BE2C (cell line): Measurements from ENCODE around the gene GARIN5B.
"Not testable (repeated sequence)": the region's sequence is repeated elsewhere in the genome, so short reads cannot be mapped to it uniquely, and the experiment has no call there.

Experiments
- DNase-seq: peaks from one replicate; pipeline ENCODE4 v3.0.0-alpha.2; 2020
- H3K27me3 ChIP-seq: fragments of 250-450 bp; sonication (Bioruptor Pico); 2 replicates; pipeline ENCODE4 v1.5.1; 2020; ENCODE audit warnings: mild to moderate bottlenecking
- H3K36me3 ChIP-seq: fragments of 250-450 bp; sonication (Bioruptor Pico); 2 replicates; pipeline ENCODE4 v1.5.1; 2020; ENCODE audit warnings: mild to moderate bottlenecking
- H3K4me1 ChIP-seq: fragments of 250-450 bp; sonication (Bioruptor Pico); 2 replicates; pipeline ENCODE4 v1.5.1; 2020
- H3K4me3 ChIP-seq: 2 replicates; pipeline ENCODE4 v1.5.1; 2011; ENCODE audit warnings: low read depth, low read length
- H3K9me3 ChIP-seq: fragments of 250-450 bp; sonication (Bioruptor Pico); 2 replicates; pipeline ENCODE4 v1.5.1; 2020
- CTCF ChIP-seq: IDR thresholded peaks from 2 replicates; pipeline ENCODE4 v1.5.1; 2012; ENCODE audit warnings: mild to moderate bottlenecking, low read depth, low read length

GARIN5B gene

GRCh38 chr19:55406091-55406825 is 43.2 kb upstream of the GARIN5B start:
- no peaks in the 10 kb centered on the region for H3K9me3 ChIP-seq
- no peak for DNase-seq
- H3K4me3 ChIP-seq: peak overlapping the region; percentile 80
- no peaks in the 10 kb centered on the region for H3K27me3 ChIP-seq
- no peak for TF ChIP-seq CTCF
- no peaks in the 10 kb centered on the region; the same call in 1 of the 2 replicates for H3K4me1 ChIP-seq
- H3K36me3 ChIP-seq: peaks cover 52% of the 10 kb centered on the region

- no peak for TF ChIP-seq CTCF
- Histone ChIP-seq H3K4me3 (peak overlapping the region; percentile 80), H3K27me3 (no peaks in the 10 kb centered on the region), H3K9me3 (no peaks in the 10 kb centered on the region), H3K4me1 (no peaks in the 10 kb centered on the region; the same call in 1 of the 2 replicates), H3K36me3 (peaks cover 58% of the 10 kb centered on the region)
- DNase-seq: no peak
These were observed 42.6 kb upstream of the GARIN5B start for GRCh38 chr19:55405638-55406037.

GRCh38 chr19:55402509-55402908 is 39.4 kb upstream of the GARIN5B start:
- no peak for TF ChIP-seq CTCF
- Histone ChIP-seq H3K9me3 (no peaks in the 10 kb centered on the region), H3K36me3 (peaks cover 62% of the 10 kb centered on the region), H3K4me1 (no peaks in the 10 kb centered on the region; the same call in 1 of the 2 replicates), H3K4me3 (no peak overlapping the region), H3K27me3 (no peaks in the 10 kb centered on the region)
- DNase-seq: no peak

- not testable (repeated sequence) for H3K4me3 ChIP-seq, DNase-seq, H3K4me1 ChIP-seq, H3K27me3 ChIP-seq, H3K9me3 ChIP-seq
- H3K36me3 ChIP-seq: peaks cover 57% of the 10 kb centered on the region
These were observed 38.3 kb upstream of the GARIN5B start for GRCh38 chr19:55401390-55401789.

GRCh38 chr19:55400281-55401087 is 37.4 kb upstream of the GARIN5B start:
- Histone ChIP-seq H3K9me3 (no peaks in the 10 kb centered on the region), H3K4me1 (no peaks in the 10 kb centered on the region), H3K27me3 (no peaks in the 10 kb centered on the region), H3K4me3 (no peak overlapping the region), H3K36me3 (peaks cover 48% of the 10 kb centered on the region)
- TF ChIP-seq CTCF: no peak
- DNase-seq: no peak

GRCh38 chr19:55398200-55398925 is 35.3 kb upstream of the GARIN5B start:
- DNase-seq: no peak
- no peaks in the 10 kb centered on the region for H3K27me3 ChIP-seq
- H3K36me3 ChIP-seq: peaks cover 30% of the 10 kb centered on the region
- TF ChIP-seq CTCF: no peak
- no peaks in the 10 kb centered on the region for H3K9me3 ChIP-seq
- no peaks in the 10 kb centered on the region for H3K4me1 ChIP-seq
- H3K4me3 ChIP-seq: no peak overlapping the region
